Suprapubic skin (tissue), 4 donors: ENCODE measurements around the gene C11orf24. TPM values are rescaled to one million over a fixed set of nuclear protein-coding genes. Genes with fewer than 3 reads are reported as not detected.

Source experiments
- DNase-seq, 2 donors: peaks; one replicate each; pipeline ENCODE4 v3.0.0-alpha.2; 2019; ENCODE audit warnings: low spot score in 2 of 2
- H3K27ac ChIP-seq: fragments of 200-600 bp; sonication (generic); one replicate; pipeline ENCODE4 v1.5.1; 2019
- H3K27me3 ChIP-seq: fragments of 200-600 bp; sonication (generic); one replicate; pipeline ENCODE4 v1.5.1; 2019
- H3K36me3 ChIP-seq: fragments of 200-600 bp; sonication (generic); one replicate; pipeline ENCODE4 v1.5.1; 2019
- H3K4me1 ChIP-seq: fragments of 200-600 bp; sonication (generic); one replicate; pipeline ENCODE4 v1.5.1; 2019
- H3K4me3 ChIP-seq: fragments of 200-600 bp; sonication (generic); one replicate; pipeline ENCODE4 v1.5.1; 2019; ENCODE audit warnings: mild to moderate bottlenecking
- H3K9me3 ChIP-seq: fragments of 200-600 bp; sonication (generic); one replicate; pipeline ENCODE4 v1.5.1; 2019
- EP300 ChIP-seq: sonication (generic); formaldehyde crosslinking; IDR thresholded peaks from one replicate; pipeline ENCODE4 v1.6.1; 2017; ENCODE audit warnings: antibody characterized with exemption
- POLR2A ChIP-seq, 2 donors: fragments of 450-650 bp; IDR thresholded peaks; one replicate each; pipeline ENCODE4 v1.6.1; 2017; ENCODE audit warnings: antibody characterized with exemption in 2 of 2, mild to moderate bottlenecking in 2 of 2, moderate library complexity in 2 of 2
- POLR2AphosphoS5 ChIP-seq, 3 donors: sonication (generic); formaldehyde crosslinking; IDR thresholded peaks; one replicate each; pipeline ENCODE4 v1.6.1; 2017; ENCODE audit warnings: antibody characterized with exemption in 3 of 3
- WGBS: methylation state at CpG from one replicate; pipeline ENCODE4 v1.1.5; 2018; 5-methylcytosine and 5-hydroxymethylcytosine counted together
- total RNA-seq, 4 donors: library from RNA; depleted of rRNA; stranded (reverse); fragments of >200 nt; gene quantifications; one replicate each; pipeline ENCODE4 v1.1.0, GENCODE V29; 2016
- TF ChIP-seq, protein P1 (sequence below), 2 donors: fragments of 200-600 bp in 1 of 2; fragments of 450-650 bp in 1 of 2; sonication (generic) in 1 of 2; IDR thresholded peaks; one replicate each; pipeline ENCODE4 v1.5.1; 2016 to 2019; ENCODE audit warnings: antibody characterized with exemption in 2 of 2, mild to moderate bottlenecking in 1 of 2, moderate library complexity in 1 of 2

C11orf24 gene
- total RNA-seq, 4 donors from 2014 or later, result 7.2 to 24.8 (median 16.7) TPM

DNA sequence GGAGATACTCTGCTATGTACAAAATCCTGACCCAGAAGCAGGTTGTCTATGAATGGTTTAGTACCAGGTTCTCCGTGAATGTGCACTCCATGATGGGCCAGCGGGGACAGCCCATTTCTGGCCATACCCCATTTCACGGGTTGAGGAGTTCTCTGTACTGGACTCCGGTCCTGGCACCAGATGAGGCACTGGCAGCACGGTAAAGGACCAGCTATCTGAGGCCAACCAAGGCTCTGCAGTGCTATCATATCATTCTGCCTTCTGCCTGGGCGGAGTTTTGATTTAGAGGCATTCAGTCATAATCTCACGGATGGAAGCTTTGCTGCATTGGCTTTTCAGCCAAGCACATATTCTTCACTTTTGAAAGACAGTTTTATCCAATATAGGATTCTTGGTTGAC is 40.2 kb downstream of the C11orf24 start:
- Histone ChIP-seq H3K27ac (no peak overlapping the region), H3K27me3 (peaks cover 9% of the 10 kb centered on the region), H3K9me3 (no peaks in the 10 kb centered on the region), H3K4me3 (no peak overlapping the region), H3K4me1 (no peaks in the 10 kb centered on the region), H3K36me3 (no peaks in the 10 kb centered on the region)
- TF ChIP-seq POLR2AphosphoS5 (IDR thresholded peaks at IDR 0.05), result no peak
- TF ChIP-seq, protein P1, sequence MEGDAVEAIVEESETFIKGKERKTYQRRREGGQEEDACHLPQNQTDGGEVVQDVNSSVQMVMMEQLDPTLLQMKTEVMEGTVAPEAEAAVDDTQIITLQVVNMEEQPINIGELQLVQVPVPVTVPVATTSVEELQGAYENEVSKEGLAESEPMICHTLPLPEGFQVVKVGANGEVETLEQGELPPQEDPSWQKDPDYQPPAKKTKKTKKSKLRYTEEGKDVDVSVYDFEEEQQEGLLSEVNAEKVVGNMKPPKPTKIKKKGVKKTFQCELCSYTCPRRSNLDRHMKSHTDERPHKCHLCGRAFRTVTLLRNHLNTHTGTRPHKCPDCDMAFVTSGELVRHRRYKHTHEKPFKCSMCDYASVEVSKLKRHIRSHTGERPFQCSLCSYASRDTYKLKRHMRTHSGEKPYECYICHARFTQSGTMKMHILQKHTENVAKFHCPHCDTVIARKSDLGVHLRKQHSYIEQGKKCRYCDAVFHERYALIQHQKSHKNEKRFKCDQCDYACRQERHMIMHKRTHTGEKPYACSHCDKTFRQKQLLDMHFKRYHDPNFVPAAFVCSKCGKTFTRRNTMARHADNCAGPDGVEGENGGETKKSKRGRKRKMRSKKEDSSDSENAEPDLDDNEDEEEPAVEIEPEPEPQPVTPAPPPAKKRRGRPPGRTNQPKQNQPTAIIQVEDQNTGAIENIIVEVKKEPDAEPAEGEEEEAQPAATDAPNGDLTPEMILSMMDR (IDR thresholded peaks at IDR 0.05), result no peak
- no peak for TF ChIP-seq POLR2A (IDR thresholded peaks at IDR 0.05)
- TF ChIP-seq EP300, result no peak
- 86% methylated on average over 7 of the region's 7 CpGs for WGBS
- DNase-seq, result peak in 1 of 2 donors; percentile 31

DNA sequence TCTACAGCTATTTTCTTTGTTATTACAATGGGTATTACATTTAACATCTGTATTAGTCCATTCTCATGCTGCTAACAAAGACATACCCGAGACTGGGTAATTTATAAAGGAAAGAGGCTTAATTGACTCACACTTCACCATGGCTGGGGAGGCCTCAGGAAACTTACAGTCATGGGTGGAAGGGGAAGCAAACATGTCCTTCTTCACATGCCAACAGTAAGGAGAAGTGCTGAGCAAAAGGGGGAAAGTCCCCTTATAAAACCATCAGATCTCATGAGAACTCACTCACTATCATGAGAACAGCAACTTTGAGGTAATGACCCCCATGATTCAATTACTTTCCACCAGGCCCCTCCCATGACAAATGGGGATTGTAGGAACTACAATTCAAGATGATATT is 42.2 kb downstream of the C11orf24 start:
- Histone ChIP-seq H3K4me1 (no peaks in the 10 kb centered on the region), H3K4me3 (no peak overlapping the region), H3K27me3 (no peaks in the 10 kb centered on the region), H3K27ac (no peak overlapping the region), H3K36me3 (no peaks in the 10 kb centered on the region), H3K9me3 (no peaks in the 10 kb centered on the region)
- WGBS, result 87% methylated on average over 1 of the region's 1 CpG
- peak in 1 of 2 donors; percentile 8 for DNase-seq
- TF ChIP-seq POLR2A (IDR thresholded peaks at IDR 0.05) (no peak), EP300 (no peak), POLR2AphosphoS5 (IDR thresholded peaks at IDR 0.05) (no peak)
- TF ChIP-seq, protein P1 (IDR thresholded peaks at IDR 0.05), result no peak

DNA sequence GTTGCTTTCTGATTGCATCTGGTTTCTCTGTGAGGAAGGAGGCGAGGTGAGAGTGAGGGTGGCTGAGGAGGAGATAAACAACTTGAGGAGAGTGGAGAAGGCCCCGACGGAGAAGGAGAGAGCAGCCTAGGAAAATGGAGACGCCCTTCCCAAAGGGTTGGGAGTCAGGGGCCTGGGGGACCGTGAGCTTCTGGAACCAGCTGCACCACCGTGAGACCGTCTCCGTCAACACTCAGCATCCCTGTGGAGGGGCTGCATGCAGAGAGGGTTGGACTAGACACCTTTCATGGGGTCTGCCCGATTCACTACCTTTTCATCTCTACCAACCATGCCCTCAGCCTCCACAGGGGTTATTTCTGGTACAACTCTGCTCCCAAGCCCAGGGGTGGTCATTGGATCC is 45.4 kb downstream of the C11orf24 start:
- Histone ChIP-seq H3K36me3 (no peaks in the 10 kb centered on the region), H3K27ac (no peak overlapping the region), H3K27me3 (no peaks in the 10 kb centered on the region), H3K4me3 (no peak overlapping the region), H3K4me1 (no peaks in the 10 kb centered on the region), H3K9me3 (no peaks in the 10 kb centered on the region)
- 91% methylated on average over 9 of the region's 9 CpGs for WGBS
- TF ChIP-seq EP300, result no peak
- TF ChIP-seq, protein P1 (IDR thresholded peaks at IDR 0.05), result no peak
- TF ChIP-seq POLR2AphosphoS5 (IDR thresholded peaks at IDR 0.05), result no peak
- no peak for TF ChIP-seq POLR2A (IDR thresholded peaks at IDR 0.05)
- DNase-seq, result peak in 1 of 2 donors; percentile 57

DNA sequence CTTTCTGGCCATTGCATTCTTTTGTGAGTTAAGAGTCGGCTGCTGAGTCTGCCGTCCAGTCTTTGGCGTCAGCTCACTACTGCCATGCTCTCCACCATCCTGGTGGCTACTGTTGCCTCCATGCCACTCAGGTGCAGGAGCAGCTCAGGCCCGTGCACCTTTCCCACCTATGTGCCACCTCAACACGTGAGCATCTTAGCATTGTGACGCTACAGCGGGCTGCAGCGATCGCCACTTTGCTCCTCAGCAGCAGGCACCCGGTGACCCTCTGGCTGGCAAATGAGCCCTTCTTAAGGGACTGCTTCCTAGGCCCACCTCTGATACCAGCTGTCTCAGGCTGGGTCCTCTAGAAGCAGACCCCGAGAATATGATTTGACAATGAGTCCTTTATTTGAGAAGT is 47.2 kb downstream of the C11orf24 start:
- Histone ChIP-seq H3K27me3 (no peaks in the 10 kb centered on the region), H3K4me3 (no peak overlapping the region), H3K27ac (no peak overlapping the region), H3K36me3 (no peaks in the 10 kb centered on the region), H3K4me1 (no peaks in the 10 kb centered on the region), H3K9me3 (no peaks in the 10 kb centered on the region)
- TF ChIP-seq, protein P1 (IDR thresholded peaks at IDR 0.05), result no peak
- TF ChIP-seq POLR2A (IDR thresholded peaks at IDR 0.05), result no peak
- WGBS, result 90% methylated on average over 10 of the region's 11 CpGs
- DNase-seq, result peak in 1 of 2 donors; percentile 73

DNA sequence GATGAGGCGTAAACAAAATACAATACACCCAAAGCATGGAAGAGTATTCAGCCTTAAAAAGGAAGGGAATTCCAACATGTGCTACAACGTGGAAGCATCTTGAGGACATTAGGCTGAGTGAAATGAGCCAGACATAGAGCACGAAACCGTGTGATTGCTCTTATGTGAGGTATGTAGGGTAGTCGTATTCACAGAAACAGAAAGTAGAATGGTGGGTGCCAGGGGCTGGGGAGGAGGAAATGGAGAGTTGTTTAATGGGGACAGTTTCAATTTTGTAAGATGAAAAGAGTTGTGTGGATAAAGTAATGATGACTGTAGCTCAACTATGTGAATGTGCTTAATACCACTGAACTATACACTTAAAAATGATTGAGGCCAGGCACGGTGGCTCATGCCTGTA is 48.5 kb downstream of the C11orf24 start:
- no peak overlapping the region for H3K4me3 ChIP-seq
- H3K27ac ChIP-seq, result no peak overlapping the region
- WGBS, result 72% methylated on average over 6 of the region's 6 CpGs
- DNase-seq, result no peak
- H3K36me3 ChIP-seq, result no peaks in the 10 kb centered on the region
- H3K9me3 ChIP-seq, result no peaks in the 10 kb centered on the region
- H3K27me3 ChIP-seq, result no peaks in the 10 kb centered on the region
- H3K4me1 ChIP-seq, result no peaks in the 10 kb centered on the region
- no peak for TF ChIP-seq POLR2AphosphoS5 (IDR thresholded peaks at IDR 0.05)
- TF ChIP-seq, protein P1 (IDR thresholded peaks at IDR 0.05), result no peak
- TF ChIP-seq EP300, result no peak
- TF ChIP-seq POLR2A (IDR thresholded peaks at IDR 0.05), result no peak
